ENCODE measurements around the gene EDIL3. TPM values are rescaled to one million over a fixed set of nuclear protein-coding genes. Genes with fewer than 3 reads are reported as not detected.

Gene EDIL3
- polyA plus RNA-seq, 2 donors, result 1.6 to 2.7 TPM

DNA sequence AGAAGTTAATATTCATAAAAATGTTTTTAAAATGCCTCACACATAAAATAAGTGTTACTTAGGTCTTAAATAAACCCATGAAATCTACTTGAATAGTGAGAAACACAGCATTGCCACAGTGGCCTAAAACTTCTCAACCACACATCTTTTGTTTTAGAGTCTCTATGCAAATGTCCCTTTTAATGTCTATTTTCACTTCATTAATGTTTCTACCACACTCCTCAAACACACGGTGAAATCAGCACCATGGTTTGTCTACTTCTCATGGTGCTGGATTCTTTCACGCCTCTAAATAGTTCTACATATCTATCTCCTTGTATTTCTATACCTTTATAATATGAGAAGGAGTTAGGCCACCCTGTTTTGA, 111.2 kb downstream of the EDIL3 start:
- no peak overlapping the region for H3K4me3 ChIP-seq (ENCODE audit: low read depth in 1 of 2, low read length in 2 of 2)
- H3K27me3 ChIP-seq (ENCODE audit: control insufficient read depth in 1 of 2, insufficient read depth in 2 of 2, low read length in 2 of 2), result no peaks in the 10 kb centered on the region
- H3K27ac ChIP-seq (ENCODE audit: low read depth in 2 of 2, low read length in 1 of 2), result no peak overlapping the region
- no peaks in the 10 kb centered on the region for H3K36me3 ChIP-seq (ENCODE audit: control insufficient read depth in 2 of 2, insufficient read depth in 2 of 2, low read length in 1 of 2)
- no peaks in the 10 kb centered on the region for H3K4me1 ChIP-seq (ENCODE audit: control insufficient read depth in 2 of 2, insufficient read depth in 2 of 2, low read length in 1 of 2)
- 79 to 81% methylated on average over 2 of the region's 2 CpGs for WGBS, 2 donors
- H3K9me3 ChIP-seq (ENCODE audit: control insufficient read depth in 2 of 2, insufficient read depth in 1 of 2, low read depth in 1 of 2, low read length in 1 of 2), result no peaks in the 10 kb centered on the region

DNA sequence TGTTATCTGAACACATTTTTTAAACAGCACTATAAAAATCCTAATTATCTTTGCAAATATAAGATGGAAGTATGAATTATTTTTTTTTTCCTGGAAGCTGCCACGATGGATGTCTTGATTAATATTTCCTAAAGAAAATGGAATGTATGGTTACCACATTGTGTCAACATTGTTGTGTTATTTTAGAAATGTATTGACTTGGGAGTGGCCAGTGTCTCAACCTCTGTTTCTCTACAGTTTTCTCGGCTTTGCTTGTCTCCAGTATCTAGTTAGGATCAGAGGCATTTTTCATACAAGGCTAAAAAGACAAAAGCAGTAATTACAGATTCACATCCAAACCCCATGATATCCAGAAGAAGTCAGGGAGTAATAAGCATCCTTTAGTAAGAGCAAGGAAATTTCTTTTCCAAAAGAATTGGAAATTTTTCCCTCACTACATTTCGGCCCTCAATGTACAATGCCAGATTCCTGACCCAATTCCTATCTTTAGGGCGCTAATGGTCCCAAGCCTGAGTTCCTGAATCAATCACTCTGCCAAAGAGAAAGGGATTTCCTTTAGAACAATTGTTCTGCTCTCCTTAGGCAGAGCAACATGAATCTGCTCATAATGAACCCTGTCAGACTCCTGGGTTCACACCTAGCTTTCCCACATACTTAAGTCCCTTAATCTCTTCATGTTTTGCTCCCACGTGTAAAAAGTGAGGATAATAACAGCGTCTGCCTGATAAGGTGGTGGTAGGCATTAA, 111.7 kb downstream of the EDIL3 start:
- no peaks in the 10 kb centered on the region for H3K36me3 ChIP-seq (ENCODE audit: control insufficient read depth in 2 of 2, insufficient read depth in 2 of 2, low read length in 1 of 2)
- WGBS, 2 donors, result 60 to 68% methylated on average over 6 of the region's 6 CpGs
- H3K4me3 ChIP-seq (ENCODE audit: low read depth in 1 of 2, low read length in 2 of 2), result no peak overlapping the region
- no peaks in the 10 kb centered on the region for H3K4me1 ChIP-seq (ENCODE audit: control insufficient read depth in 2 of 2, insufficient read depth in 2 of 2, low read length in 1 of 2)
- H3K27ac ChIP-seq (ENCODE audit: low read depth in 2 of 2, low read length in 1 of 2), result no peak overlapping the region
- H3K27me3 ChIP-seq (ENCODE audit: control insufficient read depth in 1 of 2, insufficient read depth in 2 of 2, low read length in 2 of 2), result no peaks in the 10 kb centered on the region
- H3K9me3 ChIP-seq (ENCODE audit: control insufficient read depth in 2 of 2, insufficient read depth in 1 of 2, low read depth in 1 of 2, low read length in 1 of 2), result no peaks in the 10 kb centered on the region

GRCh38 chr5:84265739-84266550, 118.7 kb downstream of the EDIL3 start:
- H3K27me3 ChIP-seq (ENCODE audit: control insufficient read depth in 1 of 2, insufficient read depth in 2 of 2, low read length in 2 of 2), result no peaks in the 10 kb centered on the region
- no peaks in the 10 kb centered on the region for H3K4me1 ChIP-seq (ENCODE audit: control insufficient read depth in 2 of 2, insufficient read depth in 2 of 2, low read length in 1 of 2)
- no peaks in the 10 kb centered on the region for H3K36me3 ChIP-seq (ENCODE audit: control insufficient read depth in 2 of 2, insufficient read depth in 2 of 2, low read length in 1 of 2)
- H3K4me3 ChIP-seq (ENCODE audit: low read depth in 1 of 2, low read length in 2 of 2), result no peak overlapping the region
- H3K27ac ChIP-seq (ENCODE audit: low read depth in 2 of 2, low read length in 1 of 2), result no peak overlapping the region
- whole genome bisulfite sequencing, 2 donors, result 79 to 84% methylated on average over 3 of the region's 3 CpGs
- H3K9me3 ChIP-seq (ENCODE audit: control insufficient read depth in 2 of 2, insufficient read depth in 1 of 2, low read depth in 1 of 2, low read length in 1 of 2), result no peaks in the 10 kb centered on the region

GRCh38 chr5:84265130-84265529, 119.5 kb downstream of the EDIL3 start:
- Histone ChIP-seq H3K27me3 (ENCODE audit: control insufficient read depth in 1 of 2, insufficient read depth in 2 of 2, low read length in 2 of 2) (no peaks in the 10 kb centered on the region), H3K9me3 (ENCODE audit: control insufficient read depth in 2 of 2, insufficient read depth in 1 of 2, low read depth in 1 of 2, low read length in 1 of 2) (no peaks in the 10 kb centered on the region), H3K36me3 (ENCODE audit: control insufficient read depth in 2 of 2, insufficient read depth in 2 of 2, low read length in 1 of 2) (no peaks in the 10 kb centered on the region), H3K27ac (ENCODE audit: low read depth in 2 of 2, low read length in 1 of 2) (no peak overlapping the region), H3K4me1 (ENCODE audit: control insufficient read depth in 2 of 2, insufficient read depth in 2 of 2, low read length in 1 of 2) (no peaks in the 10 kb centered on the region), H3K4me3 (ENCODE audit: low read depth in 1 of 2, low read length in 2 of 2) (no peak overlapping the region)
- 61 to 68% methylated on average over 2 of the region's 2 CpGs for WGBS, 2 donors

DNA sequence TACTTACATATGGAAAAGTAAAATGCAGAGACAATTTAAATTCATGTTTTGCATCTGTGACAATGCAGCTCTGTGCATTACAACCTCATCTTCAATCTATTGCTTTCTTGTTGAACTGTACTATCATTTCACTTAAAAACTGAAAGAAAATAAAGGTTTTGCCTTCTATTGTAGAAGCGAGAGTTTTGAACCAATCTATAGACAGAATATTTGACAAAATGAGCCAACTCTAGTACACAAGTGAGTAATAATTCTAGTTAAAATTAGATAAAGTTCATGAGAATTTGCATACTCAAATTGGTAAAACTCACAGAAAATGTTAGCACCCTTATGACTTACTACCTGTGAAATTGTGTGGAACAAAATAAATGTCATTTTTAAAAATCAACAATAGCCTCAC, 123.7 kb downstream of the EDIL3 start:
- Histone ChIP-seq H3K4me3 (ENCODE audit: low read depth in 1 of 2, low read length in 2 of 2) (no peak overlapping the region), H3K36me3 (ENCODE audit: control insufficient read depth in 2 of 2, insufficient read depth in 2 of 2, low read length in 1 of 2) (no peaks in the 10 kb centered on the region), H3K9me3 (ENCODE audit: control insufficient read depth in 2 of 2, insufficient read depth in 1 of 2, low read depth in 1 of 2, low read length in 1 of 2) (no peaks in the 10 kb centered on the region), H3K27me3 (ENCODE audit: control insufficient read depth in 1 of 2, insufficient read depth in 2 of 2, low read length in 2 of 2) (no peaks in the 10 kb centered on the region), H3K4me1 (ENCODE audit: control insufficient read depth in 2 of 2, insufficient read depth in 2 of 2, low read length in 1 of 2) (no peaks in the 10 kb centered on the region), H3K27ac (ENCODE audit: low read depth in 2 of 2, low read length in 1 of 2) (no peak overlapping the region)
- WGBS, 2 donors, result 88 to 91% methylated on average over 1 of the region's 1 CpG

DNA sequence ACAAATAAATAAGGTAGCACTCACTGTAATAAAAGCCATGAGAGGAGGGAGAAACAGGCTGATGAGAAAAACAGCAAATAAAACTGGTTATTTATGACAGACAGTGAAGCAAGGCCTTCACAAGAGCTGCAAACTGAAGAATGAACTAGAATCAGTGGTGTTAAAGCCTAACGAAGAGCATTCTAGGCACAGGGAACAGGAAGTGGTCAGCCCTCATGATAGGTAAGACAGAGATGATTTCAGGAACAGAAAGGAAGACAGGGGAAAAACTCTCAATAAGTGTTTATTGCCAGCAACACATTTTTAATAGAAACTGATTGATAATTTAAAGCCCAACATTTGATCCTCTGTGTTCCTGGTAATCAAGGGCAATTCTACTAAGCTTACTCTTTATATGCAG, 124.5 kb downstream of the EDIL3 start:
- Histone ChIP-seq H3K27ac (ENCODE audit: low read depth in 2 of 2, low read length in 1 of 2) (no peak overlapping the region), H3K27me3 (ENCODE audit: control insufficient read depth in 1 of 2, insufficient read depth in 2 of 2, low read length in 2 of 2) (no peaks in the 10 kb centered on the region), H3K4me1 (ENCODE audit: control insufficient read depth in 2 of 2, insufficient read depth in 2 of 2, low read length in 1 of 2) (no peaks in the 10 kb centered on the region), H3K4me3 (ENCODE audit: low read depth in 1 of 2, low read length in 2 of 2) (no peak overlapping the region), H3K36me3 (ENCODE audit: control insufficient read depth in 2 of 2, insufficient read depth in 2 of 2, low read length in 1 of 2) (no peaks in the 10 kb centered on the region), H3K9me3 (ENCODE audit: control insufficient read depth in 2 of 2, insufficient read depth in 1 of 2, low read depth in 1 of 2, low read length in 1 of 2) (no peaks in the 10 kb centered on the region)
- 48 to 66% methylated on average over 1 of the region's 1 CpG for WGBS, 2 donors

- Histone ChIP-seq H3K9me3 (ENCODE audit: control insufficient read depth in 2 of 2, insufficient read depth in 1 of 2, low read depth in 1 of 2, low read length in 1 of 2) (no peaks in the 10 kb centered on the region), H3K4me3 (ENCODE audit: low read depth in 1 of 2, low read length in 2 of 2) (no peak overlapping the region), H3K4me1 (ENCODE audit: control insufficient read depth in 2 of 2, insufficient read depth in 2 of 2, low read length in 1 of 2) (no peaks in the 10 kb centered on the region), H3K27me3 (ENCODE audit: control insufficient read depth in 1 of 2, insufficient read depth in 2 of 2, low read length in 2 of 2) (no peaks in the 10 kb centered on the region), H3K27ac (ENCODE audit: low read depth in 2 of 2, low read length in 1 of 2) (no peak overlapping the region), H3K36me3 (ENCODE audit: control insufficient read depth in 2 of 2, insufficient read depth in 2 of 2, low read length in 1 of 2) (no peaks in the 10 kb centered on the region)
- WGBS, 2 donors, result 42 to 48% methylated on average over 4 of the region's 4 CpGs
Measured at GRCh38 chr5:84259283-84260045, 125.2 kb downstream of the EDIL3 start.

GRCh38 chr5:84257061-84257460, 127.6 kb downstream of the EDIL3 start:
- no peak overlapping the region for H3K4me3 ChIP-seq (ENCODE audit: low read depth in 1 of 2, low read length in 2 of 2)
- H3K27me3 ChIP-seq (ENCODE audit: control insufficient read depth in 1 of 2, insufficient read depth in 2 of 2, low read length in 2 of 2), result no peaks in the 10 kb centered on the region
- WGBS, 2 donors, result 65 to 79% methylated on average over 2 of the region's 2 CpGs
- no peaks in the 10 kb centered on the region for H3K9me3 ChIP-seq (ENCODE audit: control insufficient read depth in 2 of 2, insufficient read depth in 1 of 2, low read depth in 1 of 2, low read length in 1 of 2)
- no peaks in the 10 kb centered on the region for H3K36me3 ChIP-seq (ENCODE audit: control insufficient read depth in 2 of 2, insufficient read depth in 2 of 2, low read length in 1 of 2)
- H3K4me1 ChIP-seq (ENCODE audit: control insufficient read depth in 2 of 2, insufficient read depth in 2 of 2, low read length in 1 of 2), result no peaks in the 10 kb centered on the region
- H3K27ac ChIP-seq (ENCODE audit: low read depth in 2 of 2, low read length in 1 of 2), result no peak overlapping the region

- H3K9me3 ChIP-seq (ENCODE audit: control insufficient read depth in 2 of 2, insufficient read depth in 1 of 2, low read depth in 1 of 2, low read length in 1 of 2), result no peaks in the 10 kb centered on the region
Measured at GRCh38 chr5:84255315-84255714, 129.4 kb downstream of the EDIL3 start.

More at GRCh38 chr5:84255315-84255714, 129.4 kb downstream of the EDIL3 start:
- H3K27ac ChIP-seq (ENCODE audit: low read depth in 2 of 2, low read length in 1 of 2), result no peak overlapping the region
- H3K4me3 ChIP-seq (ENCODE audit: low read depth in 1 of 2, low read length in 2 of 2), result no peak overlapping the region
- no peaks in the 10 kb centered on the region for H3K4me1 ChIP-seq (ENCODE audit: control insufficient read depth in 2 of 2, insufficient read depth in 2 of 2, low read length in 1 of 2)
- H3K27me3 ChIP-seq (ENCODE audit: control insufficient read depth in 1 of 2, insufficient read depth in 2 of 2, low read length in 2 of 2), result no peaks in the 10 kb centered on the region
- no peaks in the 10 kb centered on the region for H3K36me3 ChIP-seq (ENCODE audit: control insufficient read depth in 2 of 2, insufficient read depth in 2 of 2, low read length in 1 of 2)
